ENCODE data around the gene ASPRV1.

DNA sequence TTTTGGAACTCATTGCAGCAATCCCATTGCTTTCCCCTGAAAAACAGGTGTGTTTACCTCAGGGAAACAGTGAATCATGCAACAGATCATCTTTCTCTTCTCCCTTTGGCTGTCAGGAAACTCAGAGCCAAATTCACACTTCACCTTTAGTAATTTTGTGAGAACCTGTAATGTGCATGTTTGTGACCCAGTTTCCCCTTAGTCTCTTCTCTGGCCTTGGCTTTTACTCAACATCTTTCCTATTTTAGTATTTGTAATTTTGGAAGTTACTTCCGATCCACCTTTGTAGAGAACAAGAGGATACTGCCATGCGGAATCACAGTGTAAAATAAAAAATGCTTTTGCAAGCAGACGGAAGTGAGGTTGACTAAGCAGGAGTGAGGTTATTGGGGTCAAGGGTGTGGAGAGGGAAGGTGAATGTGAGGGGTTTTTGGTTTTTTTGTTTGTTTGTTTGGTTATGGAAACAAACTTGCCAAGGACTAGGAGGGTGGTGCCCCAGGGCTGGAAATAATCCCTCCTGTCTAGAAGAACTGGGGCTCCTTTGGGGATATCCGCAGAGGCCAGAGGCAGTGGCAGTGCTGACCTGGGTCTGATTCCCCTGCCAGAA is 14.0 kb downstream of the ASPRV1 start:
- TF ChIP-seq, protein P1, sequence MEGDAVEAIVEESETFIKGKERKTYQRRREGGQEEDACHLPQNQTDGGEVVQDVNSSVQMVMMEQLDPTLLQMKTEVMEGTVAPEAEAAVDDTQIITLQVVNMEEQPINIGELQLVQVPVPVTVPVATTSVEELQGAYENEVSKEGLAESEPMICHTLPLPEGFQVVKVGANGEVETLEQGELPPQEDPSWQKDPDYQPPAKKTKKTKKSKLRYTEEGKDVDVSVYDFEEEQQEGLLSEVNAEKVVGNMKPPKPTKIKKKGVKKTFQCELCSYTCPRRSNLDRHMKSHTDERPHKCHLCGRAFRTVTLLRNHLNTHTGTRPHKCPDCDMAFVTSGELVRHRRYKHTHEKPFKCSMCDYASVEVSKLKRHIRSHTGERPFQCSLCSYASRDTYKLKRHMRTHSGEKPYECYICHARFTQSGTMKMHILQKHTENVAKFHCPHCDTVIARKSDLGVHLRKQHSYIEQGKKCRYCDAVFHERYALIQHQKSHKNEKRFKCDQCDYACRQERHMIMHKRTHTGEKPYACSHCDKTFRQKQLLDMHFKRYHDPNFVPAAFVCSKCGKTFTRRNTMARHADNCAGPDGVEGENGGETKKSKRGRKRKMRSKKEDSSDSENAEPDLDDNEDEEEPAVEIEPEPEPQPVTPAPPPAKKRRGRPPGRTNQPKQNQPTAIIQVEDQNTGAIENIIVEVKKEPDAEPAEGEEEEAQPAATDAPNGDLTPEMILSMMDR (IDR thresholded peaks at IDR 0.05), result no peak
- TF ChIP-seq POLR2A (IDR thresholded peaks at IDR 0.05), result no peak
